CD4-positive, alpha-beta memory T cell (primary cell): Measurements from ENCODE around the gene DAZAP2. TPM values are rescaled to one million over a fixed set of nuclear protein-coding genes. Genes with fewer than 3 reads are reported as not detected.
"Not testable (repeated sequence)": the region's sequence is repeated elsewhere in the genome, so short reads cannot be mapped to it uniquely, and the experiment has no call there.

Source experiments
- CTCF ChIA-PET: fragments of 350-600 bp; sonication (Branson Sonifier 250); formaldehyde crosslinking; loops from one replicate; lab custom pipeline; 2021; ENCODE audit warnings: inconsistent platforms; ENCODE audit not compliant: partially characterized antibody; lab: Charles Lee
- POLR2A ChIA-PET: fragments of 350-600 bp; sonication (Branson Sonifier 250); formaldehyde crosslinking; loops from one replicate; lab custom pipeline; 2021; ENCODE audit not compliant: partially characterized antibody; lab: Charles Lee
- DNase-seq, 5 donors: peaks; one replicate each; pipeline versions ENCODE4 v3.0.0 to v3.0.0-alpha.2; 2020 to 2022; ENCODE audit warnings: mixed read lengths in 1 of 5
- H3K27ac ChIP-seq: one replicate; pipeline ENCODE4 v1.7.0; 2013; ENCODE audit warnings: low read depth, low read length
- H3K27me3 ChIP-seq: 2 replicates; pipeline ENCODE4 v1.7.0; 2013; ENCODE audit warnings: mild to moderate bottlenecking, low read length, moderate library complexity; ENCODE audit not compliant: insufficient read depth
- H3K36me3 ChIP-seq: 2 replicates; pipeline ENCODE4 v1.7.0; 2013; ENCODE audit warnings: mild to moderate bottlenecking, low read length, moderate library complexity; ENCODE audit not compliant: insufficient read depth
- H3K4me1 ChIP-seq: 2 replicates; pipeline ENCODE4 v1.7.0; 2013; ENCODE audit warnings: mild to moderate bottlenecking, low read length, moderate library complexity; ENCODE audit not compliant: insufficient read depth
- H3K4me3 ChIP-seq, 2 donors: one replicate each; pipeline ENCODE4 v1.7.0; 2013; ENCODE audit warnings: low read length in 2 of 2, mild to moderate bottlenecking in 1 of 2
- H3K9me3 ChIP-seq, 2 donors: one replicate each; pipeline ENCODE4 v1.7.0; 2013; ENCODE audit warnings: low read length in 2 of 2, control low read depth in 1 of 2; ENCODE audit not compliant: control insufficient read depth in 1 of 2
- H3K27ac Mint-ChIP-seq, 7 donors: one replicate each; pipeline ENCODE4 v1.8.0; 2020 to 2021; ENCODE audit warnings: mixed read lengths in 7 of 7, mild to moderate bottlenecking in 6 of 7, inconsistent platforms in 3 of 7, moderate library complexity in 3 of 7
- H3K27me3 Mint-ChIP-seq, 2 donors: one replicate each; pipeline ENCODE4 v1.8.0; 2020 to 2021; ENCODE audit warnings: mixed read lengths in 2 of 2
- H3K36me3 Mint-ChIP-seq, 2 donors: one replicate each; pipeline ENCODE4 v1.8.0; 2020 to 2021; ENCODE audit warnings: mixed read lengths in 2 of 2, inconsistent platforms in 1 of 2, mild to moderate bottlenecking in 1 of 2
- H3K4me1 Mint-ChIP-seq, 4 donors: one replicate each; pipeline ENCODE4 v1.8.0; 2020 to 2021; ENCODE audit warnings: mixed read lengths in 4 of 4, mild to moderate bottlenecking in 1 of 4
- H3K4me3 Mint-ChIP-seq, 8 donors: one replicate each; pipeline ENCODE4 v1.8.0; 2020 to 2021; ENCODE audit warnings: mixed read lengths in 8 of 8, mild to moderate bottlenecking in 7 of 8, moderate library complexity in 6 of 8, inconsistent platforms in 3 of 8
- H3K9me3 Mint-ChIP-seq, 8 donors: one replicate each; pipeline ENCODE4 v1.8.0; 2020 to 2021; ENCODE audit warnings: mixed read lengths in 8 of 8, mild to moderate bottlenecking in 5 of 8, inconsistent platforms in 3 of 8, moderate library complexity in 1 of 8
- intact Hi-C: fragments of 100-400 bp; cut with micrococcal nuclease; formaldehyde crosslinking; loops from one replicate; pipeline ENCODE4 v1.15.1; 2023
- polyA plus RNA-seq, 2 donors: library from polyadenylated mRNA; unstranded; fragments of 300-500 nt; fragmentation: Illumina TruSeq; gene quantifications; one replicate each; pipeline ENCODE4 v1.2.3, GENCODE V29; 2021
- total RNA-seq, 2 experiments: library from RNA; stranded (reverse); gene quantifications; one replicate each; pipeline ENCODE4 v1.2.3, GENCODE V29; 2021

Gene DAZAP2
- total and polyA plus RNA-seq, 4 experiments from 2014 or later, result 275 to 2,333 (median 804) TPM

GRCh38 chr12:51222461-51222860 is 16.2 kb upstream of the DAZAP2 start:
- Mint-ChIP-seq H3K27me3 (no peaks in the 10 kb centered on the region), H3K27ac (peak overlapping the region in 2 of 7 donors; percentile 58 to 92), H3K9me3 (peaks cover 0 to 2% (median 0%) of the 10 kb centered on the region in 8 donors), H3K4me1 (peaks cover 13 to 24% (median 17%) of the 10 kb centered on the region in 4 donors), H3K4me3 (peak overlapping the region in 1 of 8 donors; percentile 60), H3K36me3 (peaks cover 3 to 4% of the 10 kb centered on the region in 2 donors)
- Histone ChIP-seq H3K4me3 (no peak overlapping the region), H3K4me1 (peaks cover 16% of the 10 kb centered on the region), H3K9me3 (no peaks in the 10 kb centered on the region), H3K36me3 (no peaks in the 10 kb centered on the region), H3K27me3 (no peaks in the 10 kb centered on the region), H3K27ac (no peak overlapping the region)
- ChIA-PET CTCF (interaction anchor here (0.7 kb wide), 1 partner anchor 28 kb away, joined by 5 read pairs; no protein-coding TSS in a partner anchor), POLR2A (interaction anchor here (2.3 kb wide), 1 partner anchor 16 kb away, joined by 8 read pairs; the partner anchor contains the start of gene DAZAP2)
- DNase-seq, result no peak
- intact Hi-C loops, result no loop called here

- intact Hi-C loops, result no loop called here
- POLR2A ChIA-PET, result interaction anchor here (2.5 kb wide), 1 partner anchor 14 kb away, joined by 10 read pairs; the partner anchor contains the start of gene DAZAP2
- Mint-ChIP-seq H3K4me3 (peak overlapping the region in 1 of 8 donors; percentile 12), H3K9me3 (peaks cover 0 to 2% (median 0%) of the 10 kb centered on the region in 8 donors), H3K27me3 (no peaks in the 10 kb centered on the region), H3K4me1 (peaks cover 3 to 5% (median 4%) of the 10 kb centered on the region in 4 donors), H3K27ac (peak overlapping the region in 2 of 7 donors; percentile 39 to 61), H3K36me3 (peaks cover 0 to 4% of the 10 kb centered on the region in 2 donors)
- CTCF ChIA-PET, result interaction anchor here (1.2 kb wide), 1 partner anchor 14 kb away, joined by 3 read pairs; the partner anchor contains the start of gene DAZAP2
- Histone ChIP-seq H3K4me3 (no peak overlapping the region), H3K36me3 (no peaks in the 10 kb centered on the region), H3K9me3 (no peaks in the 10 kb centered on the region), H3K4me1 (peaks cover 2% of the 10 kb centered on the region), H3K27me3 (no peaks in the 10 kb centered on the region), H3K27ac (no peak overlapping the region)
- DNase-seq, result no peak
Observed at GRCh38 chr12:51224625-51225024, 14.0 kb upstream of the DAZAP2 start.

DNA sequence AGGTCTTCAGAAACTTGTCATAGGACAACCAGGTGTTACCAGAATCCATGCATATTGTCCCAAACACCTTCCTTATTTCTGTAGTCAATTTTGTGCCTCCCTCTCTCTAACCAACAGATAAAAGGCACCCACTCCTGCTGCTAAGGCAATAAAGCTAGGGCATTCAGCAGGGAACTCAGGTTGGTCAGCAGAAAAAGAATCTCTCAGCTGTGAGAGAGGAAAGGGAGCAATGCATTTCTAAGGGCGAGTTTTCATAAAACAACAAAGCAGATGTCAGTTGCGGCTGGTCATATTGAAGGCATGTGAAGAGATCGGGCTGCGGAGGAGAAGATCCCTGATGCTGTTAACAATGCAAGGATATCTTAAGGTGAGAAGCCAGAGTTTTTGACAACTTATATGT is 13.4 kb upstream of the DAZAP2 start:
- H3K4me1 ChIP-seq, result no peaks in the 10 kb centered on the region
- H3K36me3 ChIP-seq, result no peaks in the 10 kb centered on the region
- H3K4me3 Mint-ChIP-seq, result no peak overlapping the region
- no peak for DNase-seq
- ChIA-PET CTCF (no interaction called here), POLR2A (interaction anchor here (2.5 kb wide), 1 partner anchor 13 kb away, joined by 10 read pairs; the partner anchor contains the start of gene DAZAP2)
- H3K27ac ChIP-seq, result no peak overlapping the region
- no peaks in the 10 kb centered on the region for H3K27me3 ChIP-seq
- peaks cover 0 to 2% (median 0%) of the 10 kb centered on the region in 8 donors for H3K9me3 Mint-ChIP-seq
- H3K27me3 Mint-ChIP-seq, result no peaks in the 10 kb centered on the region
- no peak overlapping the region for H3K4me3 ChIP-seq
- no peaks in the 10 kb centered on the region for H3K9me3 ChIP-seq
- H3K4me1 Mint-ChIP-seq, result peaks cover under 1 to 5% (median 2%) of the 10 kb centered on the region in 4 donors
- H3K36me3 Mint-ChIP-seq, result peaks cover 0 to 4% of the 10 kb centered on the region in 2 donors
- intact Hi-C loops, result no loop called here
- H3K27ac Mint-ChIP-seq, result peak overlapping the region in 1 of 7 donors; percentile 39

DNA sequence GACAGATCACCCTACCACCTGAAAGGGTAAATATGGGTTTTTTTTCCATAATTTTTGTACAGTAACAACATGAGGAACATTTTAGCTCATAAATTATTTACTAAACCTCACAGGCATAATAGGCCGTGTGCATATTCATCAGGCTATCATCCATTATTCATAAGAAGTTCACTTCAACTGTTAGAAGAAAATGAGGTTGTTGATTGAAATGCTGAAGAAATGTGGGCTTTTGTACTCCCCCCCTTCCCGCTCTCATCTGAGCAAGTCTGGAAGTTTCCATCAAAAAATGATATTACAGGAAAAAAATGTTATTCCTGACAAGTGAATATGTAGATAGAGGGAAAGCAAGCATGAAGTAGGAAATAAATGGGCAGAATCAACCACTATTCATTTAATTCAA is 12.9 kb upstream of the DAZAP2 start:
- no peak overlapping the region for H3K27ac Mint-ChIP-seq
- no peak for DNase-seq
- ChIA-PET CTCF (interaction anchor here (0.5 to 0.6 kb wide), 2 partner anchors 63 to 112 kb away, joined by 3 read pairs; no protein-coding TSS in a partner anchor), POLR2A (interaction anchor here (1.7 to 2.5 kb wide), 2 partner anchors 8 to 13 kb away, joined by 5 to 10 read pairs; partner anchors contain the start of genes DAZAP2 and POU6F1)
- H3K27me3 Mint-ChIP-seq, result no peaks in the 10 kb centered on the region
- H3K4me1 ChIP-seq, result no peaks in the 10 kb centered on the region
- H3K4me3 ChIP-seq, result no peak overlapping the region
- H3K4me3 Mint-ChIP-seq, result no peak overlapping the region
- H3K36me3 ChIP-seq, result no peaks in the 10 kb centered on the region
- peaks cover 0 to 4% of the 10 kb centered on the region in 2 donors for H3K36me3 Mint-ChIP-seq
- H3K27me3 ChIP-seq, result no peaks in the 10 kb centered on the region
- H3K9me3 ChIP-seq, result no peaks in the 10 kb centered on the region
- H3K4me1 Mint-ChIP-seq, result peaks cover 0 to 5% (median 2%) of the 10 kb centered on the region in 4 donors
- peaks cover 0 to 2% (median 0%) of the 10 kb centered on the region in 8 donors for H3K9me3 Mint-ChIP-seq
- intact Hi-C loops, result no loop called here
- no peak overlapping the region for H3K27ac ChIP-seq

- H3K4me1 ChIP-seq, intact Hi-C loops, H3K4me1 Mint-ChIP-seq, H3K4me3 Mint-ChIP-seq, H3K27me3 ChIP-seq, H3K9me3 Mint-ChIP-seq, H3K27ac Mint-ChIP-seq, H3K36me3 Mint-ChIP-seq, H3K4me3 ChIP-seq, DNase-seq, H3K9me3 ChIP-seq, H3K27me3 Mint-ChIP-seq, CTCF ChIA-PET, H3K27ac ChIP-seq, H3K36me3 ChIP-seq: not testable (repeated sequence)
- POLR2A ChIA-PET, result interaction anchor here (1.7 kb wide), 1 partner anchor 9 kb away, joined by 5 read pairs; the partner anchor contains the start of gene POU6F1
Observed at GRCh38 chr12:51227112-51227511, 11.5 kb upstream of the DAZAP2 start.

- DNase-seq, result no peak
- no peaks in the 10 kb centered on the region for H3K27me3 Mint-ChIP-seq
- POLR2A ChIA-PET, result no interaction called here
- no peak overlapping the region for H3K4me3 Mint-ChIP-seq
- peaks cover 0 to 4% of the 10 kb centered on the region in 2 donors for H3K36me3 Mint-ChIP-seq
- H3K4me1 ChIP-seq, result no peaks in the 10 kb centered on the region
- no peaks in the 10 kb centered on the region for H3K36me3 ChIP-seq
- no peak overlapping the region for H3K27ac Mint-ChIP-seq
- H3K9me3 ChIP-seq, result no peaks in the 10 kb centered on the region
- intact Hi-C loops, result no loop called here
- peaks cover 0 to 3% (median under 1%) of the 10 kb centered on the region in 4 donors for H3K4me1 Mint-ChIP-seq
- H3K9me3 Mint-ChIP-seq, result no peaks in the 10 kb centered on the region
- no peak overlapping the region for H3K4me3 ChIP-seq
- CTCF ChIA-PET, result no interaction called here
- no peaks in the 10 kb centered on the region for H3K27me3 ChIP-seq
- H3K27ac ChIP-seq, result no peak overlapping the region
Observed at GRCh38 chr12:51227962-51228361, 10.7 kb upstream of the DAZAP2 start.

DNA sequence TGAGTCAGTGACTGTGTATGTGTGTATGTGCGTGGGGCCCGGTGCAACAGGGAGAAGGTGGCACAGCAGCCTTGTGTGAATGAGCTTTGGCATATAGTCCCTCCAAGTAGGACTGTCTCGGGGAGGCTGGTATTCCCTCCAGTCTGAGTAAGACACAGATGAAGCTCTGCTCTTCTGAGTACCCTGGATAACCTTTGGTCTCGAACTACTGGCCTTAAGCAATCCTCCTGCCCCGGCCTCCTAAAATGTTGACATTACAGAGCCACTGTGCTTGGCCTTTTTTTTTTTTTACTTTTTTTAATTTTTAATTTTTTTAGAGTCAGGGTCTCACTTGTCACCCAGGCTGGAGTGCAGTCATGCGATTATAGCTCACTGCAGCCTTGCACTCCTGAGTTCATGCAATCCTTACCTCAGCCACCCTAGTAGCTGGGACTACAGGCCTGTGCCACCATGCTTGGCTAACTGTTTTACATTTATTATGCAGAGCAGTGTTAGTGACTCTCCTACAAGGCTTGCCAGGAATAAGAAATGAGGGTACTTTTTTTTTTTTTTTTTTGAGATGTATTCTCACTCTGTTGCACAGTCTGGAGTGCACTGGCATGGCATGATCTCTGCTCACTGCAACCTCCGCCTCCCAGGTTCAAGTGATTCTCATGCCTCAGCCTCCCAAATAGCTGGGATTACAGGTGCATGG is 9.4 kb upstream of the DAZAP2 start:
- Mint-ChIP-seq H3K9me3 (no peaks in the 10 kb centered on the region), H3K36me3 (peaks cover 0 to 4% of the 10 kb centered on the region in 2 donors), H3K27ac (no peak overlapping the region), H3K4me3 (no peak overlapping the region), H3K27me3 (no peaks in the 10 kb centered on the region), H3K4me1 (peaks cover 0 to 5% (median 2%) of the 10 kb centered on the region in 4 donors)
- Histone ChIP-seq H3K9me3 (no peaks in the 10 kb centered on the region), H3K4me1 (no peaks in the 10 kb centered on the region), H3K4me3 (no peak overlapping the region), H3K27me3 (no peaks in the 10 kb centered on the region), H3K27ac (no peak overlapping the region), H3K36me3 (no peaks in the 10 kb centered on the region)
- ChIA-PET CTCF (interaction anchor here (1.1 kb wide), 1 partner anchor 33 kb away, joined by 4 read pairs; no protein-coding TSS in a partner anchor), POLR2A (interaction anchor here (0.9 to 3.1 kb wide), 3 partner anchors 9 to 12 kb away, joined by 3 to 16 read pairs (median 11); partner anchors contain the start of genes DAZAP2 and POU6F1)
- no peak for DNase-seq
- intact Hi-C loops, result no loop called here
